IgD-negative memory B cell (primary cell): Measurements from ENCODE around the gene SNHG17. TPM values are rescaled to one million over a fixed set of nuclear protein-coding genes. Genes with fewer than 3 reads are reported as not detected.
A peak's percentile ranks its signal among the peaks of the same experiment; 100 is the strongest.
"Not testable (repeated sequence)": the region's sequence is repeated elsewhere in the genome, so short reads cannot be mapped to it uniquely, and the experiment has no call there.

Experiments used
- H3K27ac Mint-ChIP-seq, 3 donors: one replicate each; pipeline ENCODE4 v1.8.0; 2020 to 2022; ENCODE audit warnings: mild to moderate bottlenecking in 3 of 3, mixed read lengths in 3 of 3, moderate library complexity in 1 of 3
- H3K27me3 Mint-ChIP-seq: one replicate; pipeline ENCODE4 v1.8.0; 2021; ENCODE audit warnings: mixed read lengths
- H3K36me3 Mint-ChIP-seq: one replicate; pipeline ENCODE4 v1.8.0; 2020; ENCODE audit warnings: mild to moderate bottlenecking, mixed read lengths
- H3K4me1 Mint-ChIP-seq, 3 donors: one replicate each; pipeline ENCODE4 v1.8.0; 2020 to 2022; ENCODE audit warnings: mixed read lengths in 3 of 3, mild to moderate bottlenecking in 1 of 3
- H3K4me3 Mint-ChIP-seq, 4 donors: one replicate each; pipeline ENCODE4 v1.8.0; 2020 to 2022; ENCODE audit warnings: mild to moderate bottlenecking in 4 of 4, mixed read lengths in 4 of 4, moderate library complexity in 3 of 4
- H3K9me3 Mint-ChIP-seq, 3 donors: one replicate each; pipeline ENCODE4 v1.8.0; 2020 to 2021; ENCODE audit warnings: mixed read lengths in 3 of 3, mild to moderate bottlenecking in 1 of 3
- polyA plus RNA-seq: library from polyadenylated mRNA; unstranded; fragments of 300-500 nt; fragmentation: Illumina TruSeq; gene quantifications from one replicate; pipeline ENCODE4 v1.2.3, GENCODE V29; 2021

The SNHG17 gene
- polyA plus RNA-seq, 1 donor from 2014 or later: 114 TPM

- Mint-ChIP-seq H3K4me1 (peaks cover 2 to 18% (median 17%) of the 10 kb centered on the region in 3 donors), H3K27ac (peak overlapping the region; percentile 96 to 99 (median 98)), H3K27me3 (peaks cover 3% of the 10 kb centered on the region), H3K4me3 (peak overlapping the region; percentile 92 to 100 (median 96)), H3K36me3 (peaks cover 2% of the 10 kb centered on the region), H3K9me3 (no peaks in the 10 kb centered on the region)
Observed at GRCh38 chr20:38435555-38435939, 419 bp upstream of the SNHG17 start.

- peaks cover 2 to 18% (median 17%) of the 10 kb centered on the region in 3 donors for H3K4me1 Mint-ChIP-seq
- peaks cover 2% of the 10 kb centered on the region for H3K27me3 Mint-ChIP-seq
- peak overlapping the region; percentile 92 to 100 (median 96) for H3K4me3 Mint-ChIP-seq
- H3K9me3 Mint-ChIP-seq: no peaks in the 10 kb centered on the region
- peak overlapping the region; percentile 96 to 99 (median 98) for H3K27ac Mint-ChIP-seq
- H3K36me3 Mint-ChIP-seq: peaks cover 2% of the 10 kb centered on the region
Observed at GRCh38 chr20:38434301-38434741, 807 bp downstream of the SNHG17 start.

- Mint-ChIP-seq H3K27me3 (no peaks in the 10 kb centered on the region), H3K4me1 (peaks cover 2 to 22% (median 17%) of the 10 kb centered on the region in 3 donors), H3K9me3 (no peaks in the 10 kb centered on the region), H3K27ac (peak overlapping the region; percentile 96 to 99 (median 98)), H3K36me3 (peaks cover 2% of the 10 kb centered on the region), H3K4me3 (peak overlapping the region; percentile 84 to 100 (median 94))
Observed at GRCh38 chr20:38433304-38433972, 1.7 kb downstream of the SNHG17 start.

GRCh38 chr20:38432870-38433269 lies 2.3 kb downstream of the SNHG17 start:
- not testable (repeated sequence) for H3K27me3 Mint-ChIP-seq
- Mint-ChIP-seq H3K4me3 (peak overlapping the region in 2 of 4 donors; percentile 28 to 100), H3K27ac (peak overlapping the region; percentile 96 to 99 (median 98))

GRCh38 chr20:38432292-38432691 lies 2.8 kb downstream of the SNHG17 start:
- Mint-ChIP-seq H3K9me3 (no peaks in the 10 kb centered on the region), H3K4me1 (peaks cover 2 to 22% (median 17%) of the 10 kb centered on the region in 3 donors), H3K27ac (peak overlapping the region in 2 of 3 donors; percentile 59 to 63), H3K27me3 (no peaks in the 10 kb centered on the region), H3K4me3 (peak overlapping the region in 2 of 4 donors; percentile 39 to 100), H3K36me3 (peaks cover 2% of the 10 kb centered on the region)

More at GRCh38 chr20:38432870-38433269, 2.3 kb downstream of the SNHG17 start:
- H3K36me3 Mint-ChIP-seq, H3K9me3 Mint-ChIP-seq: not testable (repeated sequence)
- peaks cover 2 to 22% (median 17%) of the 10 kb centered on the region in 3 donors for H3K4me1 Mint-ChIP-seq

- Mint-ChIP-seq H3K4me1 (peaks cover 2 to 22% (median 17%) of the 10 kb centered on the region in 3 donors), H3K27ac (no peak overlapping the region), H3K27me3 (no peaks in the 10 kb centered on the region), H3K4me3 (no peak overlapping the region), H3K36me3 (peaks cover 2% of the 10 kb centered on the region), H3K9me3 (no peaks in the 10 kb centered on the region)
Observed at GRCh38 chr20:38430679-38431325, 4.3 kb downstream of the SNHG17 start.

GRCh38 chr20:38429301-38429700 lies 5.8 kb downstream of the SNHG17 start:
- no peaks in the 10 kb centered on the region for H3K9me3 Mint-ChIP-seq
- H3K4me1 Mint-ChIP-seq: peaks cover 1 to 22% (median 8%) of the 10 kb centered on the region in 3 donors
- H3K27ac Mint-ChIP-seq: peak overlapping the region in 1 of 3 donors; percentile 26
- peak overlapping the region in 1 of 4 donors; percentile 37 for H3K4me3 Mint-ChIP-seq
- H3K27me3 Mint-ChIP-seq: no peaks in the 10 kb centered on the region
- peaks cover 2% of the 10 kb centered on the region for H3K36me3 Mint-ChIP-seq

GRCh38 chr20:38428800-38429199 lies 6.3 kb downstream of the SNHG17 start:
- H3K9me3 Mint-ChIP-seq: no peaks in the 10 kb centered on the region
- H3K27ac Mint-ChIP-seq: peak overlapping the region in 2 of 3 donors; percentile 26 to 71
- H3K4me1 Mint-ChIP-seq: peaks cover 0 to 17% (median 3%) of the 10 kb centered on the region in 3 donors
- H3K4me3 Mint-ChIP-seq: peak overlapping the region in 1 of 4 donors; percentile 37
- no peaks in the 10 kb centered on the region for H3K27me3 Mint-ChIP-seq
- H3K36me3 Mint-ChIP-seq: peaks cover 2% of the 10 kb centered on the region

- peaks cover 6% of the 10 kb centered on the region for H3K36me3 Mint-ChIP-seq
- H3K9me3 Mint-ChIP-seq: no peaks in the 10 kb centered on the region
- no peaks in the 10 kb centered on the region for H3K27me3 Mint-ChIP-seq
- peak overlapping the region in 1 of 3 donors; percentile 59 for H3K27ac Mint-ChIP-seq
- H3K4me3 Mint-ChIP-seq: no peak overlapping the region
- H3K4me1 Mint-ChIP-seq: peaks cover 0 to 11% (median 3%) of the 10 kb centered on the region in 3 donors
Observed at GRCh38 chr20:38427655-38428023, 7.5 kb downstream of the SNHG17 start.

GRCh38 chr20:38426006-38426897 lies 8.9 kb downstream of the SNHG17 start:
- no peak overlapping the region for H3K4me3 Mint-ChIP-seq
- peaks cover 3% of the 10 kb centered on the region for H3K36me3 Mint-ChIP-seq
- H3K4me1 Mint-ChIP-seq: peaks cover 0 to 5% (median 4%) of the 10 kb centered on the region in 3 donors
- no peaks in the 10 kb centered on the region for H3K9me3 Mint-ChIP-seq
- peak overlapping the region in 2 of 3 donors; percentile 67 to 71 for H3K27ac Mint-ChIP-seq
- H3K27me3 Mint-ChIP-seq: no peaks in the 10 kb centered on the region

GRCh38 chr20:38424401-38424800 lies 10.7 kb downstream of the SNHG17 start:
- peak overlapping the region in 2 of 3 donors; percentile 25 to 39 for H3K27ac Mint-ChIP-seq
- H3K36me3 Mint-ChIP-seq: peaks cover 7% of the 10 kb centered on the region

GRCh38 chr20:38423541-38423940 lies 11.6 kb downstream of the SNHG17 start:
- Mint-ChIP-seq H3K27me3 (no peaks in the 10 kb centered on the region), H3K36me3 (peaks cover 10% of the 10 kb centered on the region), H3K4me3 (no peak overlapping the region), H3K9me3 (no peaks in the 10 kb centered on the region), H3K4me1 (peaks cover 0 to 4% (median 2%) of the 10 kb centered on the region in 3 donors), H3K27ac (peak overlapping the region in 1 of 3 donors; percentile 21)

More at GRCh38 chr20:38424401-38424800, 10.7 kb downstream of the SNHG17 start:
- H3K4me1 Mint-ChIP-seq: peaks cover 0 to 5% (median 4%) of the 10 kb centered on the region in 3 donors
- H3K9me3 Mint-ChIP-seq: no peaks in the 10 kb centered on the region
- H3K27me3 Mint-ChIP-seq: no peaks in the 10 kb centered on the region
- peak overlapping the region in 1 of 4 donors; percentile 20 for H3K4me3 Mint-ChIP-seq

GRCh38 chr20:38421915-38422314 lies 13.2 kb downstream of the SNHG17 start:
- no peak overlapping the region for H3K4me3 Mint-ChIP-seq
- H3K27me3 Mint-ChIP-seq: no peaks in the 10 kb centered on the region

GRCh38 chr20:38420388-38421085 lies 14.6 kb downstream of the SNHG17 start:
- Mint-ChIP-seq H3K4me1 (peaks cover 0 to 4% (median 2%) of the 10 kb centered on the region in 3 donors), H3K4me3 (no peak overlapping the region), H3K27ac (peak overlapping the region in 1 of 3 donors; percentile 46), H3K27me3 (no peaks in the 10 kb centered on the region), H3K9me3 (peaks cover 0 to 4% (median 2%) of the 10 kb centered on the region in 3 donors), H3K36me3 (peaks cover 21% of the 10 kb centered on the region)

More at GRCh38 chr20:38421915-38422314, 13.2 kb downstream of the SNHG17 start:
- H3K36me3 Mint-ChIP-seq: peaks cover 12% of the 10 kb centered on the region
- peak overlapping the region in 1 of 3 donors; percentile 50 for H3K27ac Mint-ChIP-seq
- peaks cover 0 to 4% (median 0%) of the 10 kb centered on the region in 3 donors for H3K9me3 Mint-ChIP-seq
- H3K4me1 Mint-ChIP-seq: peaks cover 0 to 4% (median 2%) of the 10 kb centered on the region in 3 donors
